Tibial nerve (tissue), 4 donors: ENCODE results near the gene CAB39. TPM values are rescaled to one million over a fixed set of nuclear protein-coding genes. Genes with fewer than 3 reads are reported as not detected.

Source experiments
- DNase-seq, 2 donors: peaks; one replicate each; pipeline ENCODE4 v3.0.0-alpha.2; 2019; ENCODE audit warnings: low spot score in 2 of 2
- H3K27ac ChIP-seq, 4 donors: fragments of 200-600 bp; sonication (generic) in 3 of 4; one replicate each; pipeline ENCODE4 v1.5.1; 2017 to 2019; ENCODE audit warnings: mild to moderate bottlenecking in 1 of 4
- H3K27me3 ChIP-seq, 2 donors: fragments of 200-600 bp; sonication (generic) in 1 of 2; one replicate each; pipeline versions ENCODE4 v1.5.1 to v1.6.0; 2017 to 2019
- H3K36me3 ChIP-seq, 3 donors: fragments of 200-600 bp; sonication (generic); one replicate each; pipeline ENCODE4 v1.5.1; 2018 to 2019
- H3K4me1 ChIP-seq, 4 donors: fragments of 200-600 bp; sonication (generic) in 3 of 4; one replicate each; pipeline ENCODE4 v1.5.1; 2017 to 2019
- H3K4me3 ChIP-seq, 4 donors: fragments of 200-600 bp; sonication (generic) in 3 of 4; one replicate each; pipeline ENCODE4 v1.5.1; 2017 to 2019; ENCODE audit warnings: mild to moderate bottlenecking in 1 of 4, moderate library complexity in 1 of 4
- H3K9me3 ChIP-seq, 4 donors: fragments of 200-600 bp; sonication (generic) in 3 of 4; one replicate each; pipeline ENCODE4 v1.5.1; 2017 to 2019
- EP300 ChIP-seq, 2 donors: sonication (generic); formaldehyde crosslinking; IDR thresholded peaks; one replicate each; pipeline ENCODE4 v1.6.1; 2017; ENCODE audit warnings: antibody characterized with exemption in 2 of 2, mild to moderate bottlenecking in 1 of 2
- POLR2A ChIP-seq, 2 donors: fragments of 450-650 bp; IDR thresholded peaks; one replicate each; pipeline ENCODE4 v1.6.1; 2017; ENCODE audit warnings: antibody characterized with exemption in 2 of 2, mild to moderate bottlenecking in 2 of 2, moderate library complexity in 2 of 2
- WGBS, 2 donors: methylation state at CpG; one replicate each; pipeline ENCODE4 v1.1.5; 2018; 5-methylcytosine and 5-hydroxymethylcytosine counted together
- total RNA-seq, 4 donors: library from RNA; depleted of rRNA; stranded (reverse); fragments of >200 nt; gene quantifications; one replicate each; pipeline ENCODE4 v1.1.0, GENCODE V29; 2016
- TF ChIP-seq, protein P1 (sequence below), 5 experiments: fragments of 200-600 bp in 3 of 5; fragments of 450-650 bp in 2 of 5; sonication (generic) in 3 of 5; IDR thresholded peaks; one replicate each; pipeline ENCODE4 v1.5.1; 2016 to 2019; ENCODE audit warnings: antibody characterized with exemption in 5 of 5, mild to moderate bottlenecking in 3 of 5, moderate library complexity in 2 of 5

Gene CAB39
- total RNA-seq, 4 donors from 2014 or later, result 60.0 to 82.2 (median 69.7) TPM

DNA sequence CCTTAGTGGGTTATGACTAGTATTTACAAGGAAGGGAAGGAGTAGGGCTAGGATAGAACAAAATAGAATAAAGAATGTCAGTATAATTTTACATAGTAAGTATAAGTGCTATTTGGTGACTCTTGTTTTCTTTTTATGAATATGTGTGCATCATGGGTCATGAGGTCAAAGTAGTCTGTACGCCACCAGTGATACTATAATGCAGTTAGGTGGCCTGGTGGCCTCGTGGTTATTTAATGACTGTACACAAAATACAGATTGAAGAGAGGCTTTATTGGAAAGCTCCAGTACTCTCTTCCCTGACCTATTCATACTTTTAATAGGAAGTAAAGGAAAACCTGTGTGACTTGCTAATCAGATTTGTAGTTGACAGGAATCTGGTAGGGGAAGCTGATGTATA lies 27.3 kb downstream of the CAB39 start:
- Histone ChIP-seq H3K4me3 (no peak overlapping the region), H3K9me3 (no peaks in the 10 kb centered on the region), H3K27ac (no peak overlapping the region), H3K4me1 (peaks cover 0 to 32% (median 13%) of the 10 kb centered on the region in 4 donors), H3K27me3 (no peaks in the 10 kb centered on the region), H3K36me3 (peaks cover 0 to 14% (median 0%) of the 10 kb centered on the region in 3 donors)
- DNase-seq, result no peak
- 69 to 70% methylated on average over 2 of the region's 2 CpGs for WGBS, 2 donors
- TF ChIP-seq POLR2A (IDR thresholded peaks at IDR 0.05) (no peak), EP300 (IDR thresholded peaks at IDR 0.05) (no peak)
- TF ChIP-seq, protein P1, sequence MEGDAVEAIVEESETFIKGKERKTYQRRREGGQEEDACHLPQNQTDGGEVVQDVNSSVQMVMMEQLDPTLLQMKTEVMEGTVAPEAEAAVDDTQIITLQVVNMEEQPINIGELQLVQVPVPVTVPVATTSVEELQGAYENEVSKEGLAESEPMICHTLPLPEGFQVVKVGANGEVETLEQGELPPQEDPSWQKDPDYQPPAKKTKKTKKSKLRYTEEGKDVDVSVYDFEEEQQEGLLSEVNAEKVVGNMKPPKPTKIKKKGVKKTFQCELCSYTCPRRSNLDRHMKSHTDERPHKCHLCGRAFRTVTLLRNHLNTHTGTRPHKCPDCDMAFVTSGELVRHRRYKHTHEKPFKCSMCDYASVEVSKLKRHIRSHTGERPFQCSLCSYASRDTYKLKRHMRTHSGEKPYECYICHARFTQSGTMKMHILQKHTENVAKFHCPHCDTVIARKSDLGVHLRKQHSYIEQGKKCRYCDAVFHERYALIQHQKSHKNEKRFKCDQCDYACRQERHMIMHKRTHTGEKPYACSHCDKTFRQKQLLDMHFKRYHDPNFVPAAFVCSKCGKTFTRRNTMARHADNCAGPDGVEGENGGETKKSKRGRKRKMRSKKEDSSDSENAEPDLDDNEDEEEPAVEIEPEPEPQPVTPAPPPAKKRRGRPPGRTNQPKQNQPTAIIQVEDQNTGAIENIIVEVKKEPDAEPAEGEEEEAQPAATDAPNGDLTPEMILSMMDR (IDR thresholded peaks at IDR 0.05), result no peak

DNA sequence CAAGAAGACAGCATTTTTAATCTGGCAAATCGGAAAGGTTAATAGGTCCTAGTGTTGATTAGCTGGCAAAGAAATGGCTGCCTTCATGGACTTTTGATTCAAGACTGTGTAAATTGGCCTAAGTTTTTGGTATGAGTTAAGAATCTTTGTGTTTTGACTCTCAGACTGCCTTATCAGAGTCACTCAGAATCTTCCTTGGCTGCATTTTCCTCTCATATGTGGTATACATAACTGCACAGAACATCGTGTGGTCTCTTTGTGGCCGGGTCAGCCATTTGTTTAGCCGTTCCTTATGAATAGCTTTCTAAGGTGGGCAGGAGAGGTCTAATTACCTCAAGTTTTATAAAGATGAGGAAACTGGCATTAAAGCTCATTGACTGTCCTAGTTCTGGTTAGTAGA lies 30.1 kb downstream of the CAB39 start:
- Histone ChIP-seq H3K27me3 (no peaks in the 10 kb centered on the region), H3K9me3 (no peaks in the 10 kb centered on the region), H3K27ac (no peak overlapping the region), H3K4me1 (peaks cover 0 to 17% (median 5%) of the 10 kb centered on the region in 4 donors), H3K36me3 (peaks cover 0 to 28% (median 0%) of the 10 kb centered on the region in 3 donors), H3K4me3 (no peak overlapping the region)
- no peak for DNase-seq
- TF ChIP-seq POLR2A (IDR thresholded peaks at IDR 0.05), result no peak
- WGBS, 2 donors, result 92 to 97% methylated on average over 4 of the region's 4 CpGs

DNA sequence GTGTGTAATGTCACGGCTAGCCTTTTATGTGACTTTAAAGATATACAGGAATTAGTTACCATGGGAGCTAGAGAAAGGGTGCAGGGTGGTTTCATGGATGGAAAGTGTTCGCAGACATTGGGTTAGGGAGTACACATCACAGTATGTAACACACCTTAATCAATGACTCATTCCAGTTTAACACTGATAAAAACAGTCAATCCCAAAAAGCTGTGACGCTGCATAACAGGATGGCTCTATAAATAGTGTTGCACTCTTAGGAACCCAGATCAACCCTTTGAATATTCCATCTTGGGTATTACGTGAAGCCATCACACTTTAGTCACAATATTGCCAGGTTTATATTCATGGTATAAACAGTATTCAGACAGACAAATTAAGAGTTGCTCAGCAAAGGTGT lies 33.6 kb downstream of the CAB39 start:
- peaks cover 0 to 10% (median 4%) of the 10 kb centered on the region in 4 donors for H3K4me1 ChIP-seq
- no peaks in the 10 kb centered on the region for H3K9me3 ChIP-seq
- no peak for TF ChIP-seq EP300 (IDR thresholded peaks at IDR 0.05)
- TF ChIP-seq, protein P1 (IDR thresholded peaks at IDR 0.05), result no peak
- no peak for TF ChIP-seq POLR2A (IDR thresholded peaks at IDR 0.05)
- no peak overlapping the region for H3K27ac ChIP-seq
- DNase-seq, result no peak
- no peak overlapping the region for H3K4me3 ChIP-seq
- WGBS, 2 donors, result 91 to 95% methylated on average over 4 of the region's 4 CpGs
- H3K36me3 ChIP-seq, result peaks cover 0 to 17% (median 0%) of the 10 kb centered on the region in 3 donors
- H3K27me3 ChIP-seq, result no peaks in the 10 kb centered on the region

DNA sequence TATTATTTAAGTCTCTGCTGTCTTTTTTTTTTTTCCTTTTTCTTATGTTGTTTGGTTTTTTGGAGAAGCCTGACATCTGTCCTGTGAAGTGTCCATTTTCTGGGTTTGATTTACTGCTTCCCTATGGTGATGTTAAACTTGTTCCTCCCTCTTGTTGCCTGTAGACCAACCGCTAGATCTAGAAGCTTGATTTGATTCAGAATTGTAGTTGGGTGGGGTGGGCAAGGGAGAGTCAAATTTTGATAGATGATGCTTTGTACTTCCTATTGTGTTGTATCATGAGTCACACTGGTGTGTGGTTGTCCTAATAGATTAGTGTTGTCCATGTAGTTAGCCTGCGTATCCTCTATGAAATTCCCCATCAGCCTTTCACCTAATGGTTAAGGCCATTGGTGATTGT lies 35.4 kb downstream of the CAB39 start:
- no peak overlapping the region for H3K4me3 ChIP-seq
- DNase-seq, result no peak
- H3K36me3 ChIP-seq, result peaks cover 0 to 14% (median 0%) of the 10 kb centered on the region in 3 donors
- no peaks in the 10 kb centered on the region for H3K27me3 ChIP-seq
- H3K27ac ChIP-seq, result no peak overlapping the region
- no peaks in the 10 kb centered on the region for H3K9me3 ChIP-seq
- H3K4me1 ChIP-seq, result peaks cover 0 to 10% (median 4%) of the 10 kb centered on the region in 4 donors
- TF ChIP-seq POLR2A (IDR thresholded peaks at IDR 0.05) (no peak), EP300 (IDR thresholded peaks at IDR 0.05) (no peak)
- TF ChIP-seq, protein P1 (IDR thresholded peaks at IDR 0.05), result no peak
- 97 to 98% methylated on average over 2 of the region's 2 CpGs for WGBS, 2 donors

DNA sequence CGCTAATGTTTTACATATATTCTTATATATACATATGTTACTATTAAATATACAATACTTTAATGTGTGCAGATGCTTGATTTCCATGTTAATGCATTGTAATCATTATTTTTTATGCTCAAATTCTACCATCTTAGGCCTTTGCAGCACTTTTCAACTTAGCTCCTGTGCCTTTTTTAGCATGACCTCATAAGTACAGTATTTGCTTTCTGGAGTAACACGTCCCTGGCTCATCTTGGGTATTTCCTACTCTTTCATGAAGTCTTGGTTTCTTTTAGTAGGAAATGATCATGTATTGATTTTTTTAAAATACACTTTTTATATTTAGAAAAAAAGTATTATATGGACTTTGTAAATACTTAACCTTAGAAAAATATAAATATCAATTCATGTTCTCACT lies 36.5 kb downstream of the CAB39 start:
- H3K36me3 ChIP-seq, result peaks cover 0 to 14% (median 0%) of the 10 kb centered on the region in 3 donors
- 78 to 82% methylated on average over 2 of the region's 2 CpGs for WGBS, 2 donors
- peaks cover 0 to 10% (median 4%) of the 10 kb centered on the region in 4 donors for H3K4me1 ChIP-seq
- no peak overlapping the region for H3K27ac ChIP-seq
- TF ChIP-seq, protein P1 (IDR thresholded peaks at IDR 0.05), result no peak
- TF ChIP-seq POLR2A (IDR thresholded peaks at IDR 0.05), result no peak
- TF ChIP-seq EP300 (IDR thresholded peaks at IDR 0.05), result no peak
- no peak overlapping the region for H3K4me3 ChIP-seq
- DNase-seq, result no peak
- no peaks in the 10 kb centered on the region for H3K9me3 ChIP-seq
- no peaks in the 10 kb centered on the region for H3K27me3 ChIP-seq

DNA sequence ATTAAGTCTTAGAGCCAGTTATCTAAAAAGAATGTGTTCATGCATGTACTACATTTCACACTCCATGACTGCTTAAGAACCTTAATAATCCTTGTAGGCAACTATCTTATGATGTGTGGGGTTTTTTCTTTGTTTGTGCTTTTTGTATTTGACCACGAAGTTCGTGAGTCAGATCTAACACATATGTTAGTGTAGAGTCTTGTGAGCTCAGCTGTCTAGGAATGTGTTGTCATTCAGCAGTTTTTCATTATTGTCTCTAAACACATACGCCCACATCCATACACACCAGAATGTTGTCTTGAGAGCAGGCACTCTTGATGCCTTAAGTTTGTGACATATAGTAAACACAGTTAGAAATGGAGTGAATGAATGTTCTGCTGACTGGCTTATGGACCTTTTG lies 38.4 kb downstream of the CAB39 start:
- Histone ChIP-seq H3K9me3 (no peaks in the 10 kb centered on the region), H3K27me3 (no peaks in the 10 kb centered on the region), H3K27ac (no peak overlapping the region), H3K4me1 (peaks cover 0 to 12% (median 5%) of the 10 kb centered on the region in 4 donors), H3K4me3 (no peak overlapping the region), H3K36me3 (peaks cover 0 to 7% (median 0%) of the 10 kb centered on the region in 3 donors)
- WGBS, 2 donors, result 38 to 46% methylated on average over 3 of the region's 3 CpGs
- DNase-seq, result no peak
- TF ChIP-seq EP300 (IDR thresholded peaks at IDR 0.05) (no peak), POLR2A (IDR thresholded peaks at IDR 0.05) (no peak)
- TF ChIP-seq, protein P1 (IDR thresholded peaks at IDR 0.05), result no peak
